HCEC 1CT (cell line): Measurements from ENCODE around the gene CPT1A.
A peak's percentile ranks its signal among the peaks of the same experiment; 100 is the strongest.

Source experiments
- DNase-seq: peaks from one replicate; pipeline ENCODE4 v3.0.0-alpha.2; 2017

CPT1A gene

DNA sequence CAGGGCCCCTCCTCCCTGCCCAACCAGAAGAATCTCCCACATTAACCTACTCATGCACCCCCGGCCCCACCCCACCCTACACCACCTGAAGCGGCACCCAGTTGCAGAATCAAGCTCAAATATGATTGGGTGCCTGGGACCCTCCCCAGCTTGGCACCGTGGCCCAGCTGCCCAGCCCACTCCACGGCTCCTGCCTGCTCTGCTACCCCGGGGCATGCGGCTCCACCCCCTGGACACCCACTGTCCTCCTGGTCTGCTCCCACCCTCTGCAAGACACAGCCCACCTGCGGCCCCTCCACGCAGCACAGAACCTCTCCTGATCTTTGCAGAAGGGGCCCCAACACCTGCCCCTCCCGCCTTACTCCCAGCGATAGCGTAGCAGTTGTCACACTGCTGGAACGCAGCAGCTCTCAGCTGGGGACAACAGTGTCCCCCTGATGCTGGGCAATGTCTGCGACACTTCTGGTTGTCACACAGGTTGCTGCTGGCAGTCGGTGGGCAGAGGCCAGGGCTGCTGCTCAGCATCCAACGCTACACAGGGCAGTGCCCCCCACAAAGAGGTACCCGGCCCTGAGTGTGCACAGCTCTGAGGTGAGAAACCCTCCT, 58.4 kb downstream of the CPT1A start:
- no peak for DNase-seq

DNA sequence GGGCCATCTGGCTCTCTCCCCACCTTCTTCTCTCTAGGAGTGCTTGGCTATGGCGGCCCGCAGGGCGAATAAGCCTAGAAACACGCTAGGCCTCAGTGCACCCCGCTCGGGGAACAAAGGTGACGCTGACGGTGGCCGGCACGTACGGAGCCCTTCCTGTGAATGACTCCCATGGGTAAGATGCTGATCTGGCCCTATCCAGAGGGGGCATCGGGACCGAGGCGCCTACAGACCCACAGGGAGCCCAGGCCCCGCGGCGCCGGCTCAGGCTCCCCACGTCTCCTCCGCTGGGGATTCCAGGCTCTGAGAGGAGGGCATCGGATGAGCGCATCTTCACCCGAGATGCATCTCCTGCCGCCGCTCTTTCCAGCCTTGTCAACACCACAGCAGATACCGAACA, 59.0 kb downstream of the CPT1A start:
- DNase-seq: no peak

- no peak for DNase-seq
These were observed 60.9 kb downstream of the CPT1A start for GRCh38 chr11:68780829-68781228.

GRCh38 chr11:68778205-68778604, 63.5 kb downstream of the CPT1A start:
- DNase-seq: no peak

GRCh38 chr11:68776442-68777235, 65.1 kb downstream of the CPT1A start:
- peak; percentile 2 for DNase-seq

GRCh38 chr11:68775951-68776388, 65.7 kb downstream of the CPT1A start:
- DNase-seq: no peak

- DNase-seq: no peak
These were observed 67.5 kb downstream of the CPT1A start for GRCh38 chr11:68774194-68774585.

DNA sequence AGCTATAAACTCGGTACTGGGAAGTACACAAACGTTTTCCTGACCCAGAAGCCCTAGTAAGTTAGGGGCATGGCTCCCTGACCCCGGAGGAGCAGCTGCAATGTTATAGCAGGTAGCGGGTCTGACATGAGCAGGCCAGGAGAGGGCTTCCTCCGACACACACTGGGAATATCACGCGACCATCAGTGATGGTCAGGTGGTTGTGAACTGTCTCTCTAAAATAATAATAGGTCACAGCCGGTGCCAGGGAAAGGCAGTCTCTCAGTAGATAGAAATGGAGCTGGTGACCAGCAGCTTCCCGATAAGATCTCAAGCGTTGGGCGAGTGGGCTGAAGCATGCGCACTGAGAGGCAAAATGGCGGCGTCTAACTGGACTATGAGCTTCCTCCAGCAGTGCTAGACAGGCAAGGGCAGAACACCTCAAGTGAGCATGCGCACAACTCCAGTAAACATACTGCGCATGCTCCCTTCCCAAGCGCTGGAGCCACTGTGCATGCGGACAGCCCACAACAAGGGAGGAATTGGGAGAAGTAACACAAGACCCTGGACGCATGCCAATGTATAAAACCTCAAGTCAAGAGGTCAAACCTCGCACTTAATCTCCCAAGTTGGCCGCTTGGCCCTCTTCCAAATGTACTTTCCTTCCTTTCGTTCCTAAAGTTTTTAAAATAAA, 68.1 kb downstream of the CPT1A start:
- DNase-seq: no peak

DNA sequence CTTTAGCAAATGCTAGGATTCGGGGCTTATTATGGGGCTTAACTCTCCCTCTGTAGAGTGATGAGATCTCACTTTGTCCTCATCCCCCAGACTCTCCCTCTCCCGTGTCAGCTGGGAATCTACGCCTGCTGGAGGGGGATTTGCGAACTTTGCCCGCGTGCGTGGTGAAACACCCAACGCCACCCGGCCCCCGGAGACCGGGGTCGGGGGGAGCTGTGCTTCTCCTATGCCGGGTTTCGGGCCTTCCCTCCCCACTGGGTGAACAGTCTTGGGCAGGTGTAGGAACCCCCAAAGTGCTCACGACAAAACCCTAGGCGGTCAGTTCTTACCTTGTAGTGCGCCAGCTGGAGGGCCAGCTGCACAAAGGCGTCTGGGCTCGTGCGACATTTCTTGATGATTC, 68.8 kb downstream of the CPT1A start:
- no peak for DNase-seq

GRCh38 chr11:68770781-68771180, 70.9 kb downstream of the CPT1A start:
- no peak for DNase-seq

GRCh38 chr11:68767672-68768071, 74.0 kb downstream of the CPT1A start:
- DNase-seq: no peak

DNA sequence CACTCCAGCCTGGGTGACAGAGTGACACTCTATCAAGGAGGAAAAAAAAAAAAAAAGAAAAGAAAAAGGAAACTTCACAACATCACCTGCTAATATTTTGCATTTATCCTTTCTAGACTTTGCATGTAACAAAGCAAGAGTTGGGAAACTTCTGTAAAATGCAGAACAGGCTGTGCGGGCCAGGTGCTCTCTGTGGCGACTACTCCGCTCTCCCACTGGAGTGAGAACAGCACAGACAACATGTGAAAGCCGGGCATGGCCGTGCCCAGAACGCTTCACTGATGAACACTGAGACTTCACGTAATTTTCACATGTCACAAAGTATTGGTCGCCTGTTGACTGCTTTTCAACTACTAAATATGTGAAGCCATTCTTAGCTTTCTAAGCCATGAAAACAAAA, 74.9 kb downstream of the CPT1A start:
- no peak for DNase-seq

- no peak for DNase-seq
These were observed 77.0 kb downstream of the CPT1A start for GRCh38 chr11:68764746-68765145.

DNA sequence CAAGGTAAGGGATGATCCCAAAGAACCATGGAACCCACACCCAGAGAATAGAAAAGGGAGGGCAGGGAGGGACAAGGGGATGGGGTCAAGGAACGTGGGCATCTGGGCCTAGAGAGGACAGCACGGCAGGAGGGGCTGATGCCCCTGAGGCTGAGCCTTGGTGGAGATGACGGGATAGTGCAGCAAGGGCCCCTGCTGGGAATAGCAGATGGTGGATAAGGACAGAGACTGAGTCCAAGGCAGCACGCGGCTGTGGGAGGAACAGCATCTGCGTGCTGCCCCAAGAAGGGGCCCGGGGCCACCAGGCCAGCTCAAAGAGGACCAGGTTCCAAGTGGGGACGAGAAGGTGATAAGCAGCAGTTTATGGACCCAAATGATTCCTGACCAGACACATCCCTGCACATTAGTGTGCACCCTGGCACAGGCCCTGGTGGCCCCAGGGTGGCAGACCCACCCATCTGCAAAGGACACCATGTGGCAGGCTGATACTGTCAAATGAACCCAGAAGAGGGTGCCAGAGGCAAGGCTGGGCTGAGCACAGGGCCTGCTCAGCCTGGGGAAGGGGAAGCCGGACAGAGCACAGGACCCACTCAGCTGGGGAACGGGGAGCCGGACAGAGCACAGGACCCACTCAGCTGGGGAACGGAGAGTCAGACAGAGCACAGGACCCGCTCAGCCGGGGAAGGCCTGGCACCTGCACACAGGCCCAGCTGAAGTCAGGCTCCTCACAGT, 77.6 kb downstream of the CPT1A start:
- no peak for DNase-seq

- no peak for DNase-seq
These were observed 78.5 kb downstream of the CPT1A start for GRCh38 chr11:68763181-68763721.

- DNase-seq: no peak
These were observed 79.2 kb downstream of the CPT1A start for GRCh38 chr11:68762481-68762880.

- no peak for DNase-seq
These were observed 79.9 kb downstream of the CPT1A start for GRCh38 chr11:68761801-68762200.

DNA sequence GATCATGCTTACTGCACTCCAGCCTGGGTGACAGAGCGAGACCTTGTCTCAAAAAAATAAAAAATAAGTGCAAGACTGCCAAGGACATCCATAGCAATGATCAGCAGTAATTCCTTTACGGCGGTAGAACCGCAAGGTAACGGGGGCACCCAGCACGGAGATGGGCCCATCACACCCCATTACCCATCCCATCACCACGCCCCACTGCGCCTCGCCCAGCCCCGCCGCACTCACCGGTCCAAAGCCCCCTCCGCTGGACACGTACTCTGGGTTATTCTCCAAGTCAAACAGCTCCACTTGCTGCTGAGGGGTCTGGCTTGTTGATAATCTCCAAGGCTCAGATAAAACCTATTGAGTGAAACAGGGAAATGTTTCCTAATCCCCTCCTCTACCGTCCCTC, 81.7 kb downstream of the CPT1A start:
- DNase-seq: no peak

- no peak for DNase-seq
These were observed 84.0 kb downstream of the CPT1A start for GRCh38 chr11:68757711-68758110.

DNA sequence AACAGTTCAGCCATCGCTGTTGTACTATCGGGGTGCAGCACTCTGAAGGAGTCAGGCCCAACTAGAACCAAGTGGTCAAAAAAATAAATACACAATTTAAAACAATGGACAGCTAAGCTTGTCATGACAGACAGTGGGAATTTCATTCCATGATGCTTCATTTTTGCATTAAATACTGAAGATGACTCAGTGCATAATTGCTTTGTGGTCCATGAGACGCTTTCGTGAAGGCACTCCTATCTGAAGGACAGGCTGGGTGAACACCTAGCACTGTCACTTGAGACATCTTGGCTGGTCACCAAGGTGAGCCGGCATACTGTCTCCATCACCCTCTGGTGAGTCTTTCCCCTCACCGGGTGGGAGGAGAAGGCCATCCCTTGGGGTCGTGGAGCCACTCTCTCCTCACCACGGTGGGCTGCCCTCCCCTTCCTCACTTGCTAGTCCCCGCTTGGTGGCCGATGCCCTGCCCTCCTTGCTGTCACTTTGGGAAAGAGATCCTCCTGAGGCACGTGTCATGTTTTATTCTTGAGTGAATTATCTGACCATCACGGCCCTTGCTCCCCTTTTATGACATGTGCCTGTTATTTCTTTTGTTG, 85.4 kb downstream of the CPT1A start:
- no peak for DNase-seq

GRCh38 chr11:68753300-68753699, 88.4 kb downstream of the CPT1A start:
- no peak for DNase-seq

DNA sequence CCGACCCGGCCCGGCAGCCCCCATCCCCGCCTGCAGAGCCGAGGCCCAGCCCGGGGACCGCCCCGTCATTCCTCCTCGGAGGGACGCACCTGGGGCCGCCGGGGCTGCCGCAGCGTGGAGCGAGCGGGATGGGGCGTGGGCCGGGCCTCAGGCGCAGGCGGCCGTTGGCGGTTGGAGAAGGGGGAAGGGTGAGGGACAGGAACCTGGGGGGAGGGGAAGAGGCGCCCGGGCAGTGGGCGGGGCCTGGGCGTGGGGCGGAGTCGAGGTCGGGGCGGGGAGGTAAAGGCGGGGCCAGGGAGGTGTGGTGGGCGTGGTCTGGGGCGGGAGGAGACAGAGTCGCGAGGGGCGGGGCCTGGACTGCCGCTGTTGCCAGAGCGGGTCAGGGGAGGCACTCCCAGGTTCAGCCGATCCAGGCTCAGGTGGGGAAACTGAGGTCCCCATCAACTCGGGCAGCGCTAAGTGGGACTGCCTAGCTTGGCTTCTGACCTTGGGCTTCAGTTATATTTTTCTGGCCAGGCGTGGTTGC, 90.3 kb downstream of the CPT1A start, which contains the start of gene TESMIN:
TESMIN (minus strand) TSS at position 190 of the 526 bp plus-strand sequence. CDS start 860 bp downstream, outside the sequence.
- peak; percentile 79 for DNase-seq
